Lower leg skin (tissue), 3 donors: ENCODE results near the gene HDAC7.

Experiments used
- CTCF ChIP-seq, 3 donors: fragments of 450-650 bp; IDR thresholded peaks; one replicate each; pipeline ENCODE4 v1.5.1; 2016; ENCODE audit warnings: antibody characterized with exemption in 3 of 3, mild to moderate bottlenecking in 3 of 3, moderate library complexity in 2 of 3
- POLR2A ChIP-seq, 2 donors: fragments of 450-650 bp; IDR thresholded peaks; one replicate each; pipeline ENCODE4 v1.6.1; 2016 to 2017; ENCODE audit warnings: antibody characterized with exemption in 2 of 2, mild to moderate bottlenecking in 1 of 2, moderate library complexity in 1 of 2

- TF ChIP-seq CTCF (IDR thresholded peaks at IDR 0.05) (no peak), POLR2A (IDR thresholded peaks at IDR 0.05) (no peak)
Measured at GRCh38 chr12:47772738-47773061, 47.0 kb downstream of the HDAC7 start.
